Measurements from ENCODE around the gene TTLL11. TPM values are rescaled to one million over a fixed set of nuclear protein-coding genes. Genes with fewer than 3 reads are reported as not detected.

Gene TTLL11
- total and polyA plus RNA-seq, 8 donors = 5.4 to 11.6 (median 9.5) TPM

DNA sequence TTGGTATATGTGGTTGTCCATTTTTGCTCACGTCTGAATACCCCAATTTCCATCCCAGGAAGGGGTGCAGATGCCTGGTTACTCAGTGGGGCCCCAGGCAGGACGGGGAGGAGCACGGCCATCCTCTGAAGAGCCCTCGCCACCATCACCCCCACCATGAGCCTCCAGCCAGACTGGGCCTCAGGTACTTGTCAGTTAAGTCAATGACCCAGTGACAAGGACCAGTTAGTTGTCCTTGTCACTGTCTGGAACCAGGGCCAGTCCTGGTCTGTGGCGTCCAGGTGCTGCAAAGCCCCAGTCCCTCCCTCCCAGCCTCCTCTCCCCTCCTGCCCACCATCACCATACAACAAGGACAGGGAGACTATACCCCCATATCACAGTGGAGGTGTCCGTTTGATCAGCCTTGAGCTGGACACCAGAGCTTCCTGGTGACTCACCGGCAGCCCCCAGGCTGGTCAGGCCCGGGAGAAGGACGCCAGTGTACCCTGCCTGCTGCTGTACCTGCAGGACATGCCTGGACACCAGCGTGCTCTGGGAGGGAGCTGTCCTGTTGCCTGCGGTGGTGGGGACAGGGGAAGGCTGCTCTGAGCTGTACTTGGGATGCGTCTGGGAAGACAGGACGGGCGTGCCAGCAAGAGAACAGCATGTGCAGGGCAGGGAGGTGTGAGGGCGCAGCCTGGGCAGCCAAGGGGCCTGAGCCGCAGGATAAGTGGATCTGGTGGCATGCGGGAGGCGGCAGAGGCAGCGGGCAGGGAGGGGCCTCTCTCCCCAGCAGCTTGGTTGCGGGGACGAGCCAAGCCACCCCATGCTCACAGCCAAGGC lies 32.6 kb upstream of the TTLL11 start:
- peaks cover 9 to 33% of the 10 kb centered on the region in 2 donors for H3K4me1 ChIP-seq
- H3K27me3 ChIP-seq = peaks cover 3 to 43% of the 10 kb centered on the region in 2 donors
- intact Hi-C loops (cut with DNase I) = loop anchor here (5.0 to 10.0 kb wide), 2 partner anchors 227 to 229 kb away; no protein-coding TSS in a partner anchor
- H3K9me3 ChIP-seq = no peaks in the 10 kb centered on the region
- no peak overlapping the region for H3K4me3 ChIP-seq
- H3K27ac ChIP-seq = no peak overlapping the region
- no peaks in the 10 kb centered on the region for H3K36me3 ChIP-seq
- TF ChIP-seq, protein P1, sequence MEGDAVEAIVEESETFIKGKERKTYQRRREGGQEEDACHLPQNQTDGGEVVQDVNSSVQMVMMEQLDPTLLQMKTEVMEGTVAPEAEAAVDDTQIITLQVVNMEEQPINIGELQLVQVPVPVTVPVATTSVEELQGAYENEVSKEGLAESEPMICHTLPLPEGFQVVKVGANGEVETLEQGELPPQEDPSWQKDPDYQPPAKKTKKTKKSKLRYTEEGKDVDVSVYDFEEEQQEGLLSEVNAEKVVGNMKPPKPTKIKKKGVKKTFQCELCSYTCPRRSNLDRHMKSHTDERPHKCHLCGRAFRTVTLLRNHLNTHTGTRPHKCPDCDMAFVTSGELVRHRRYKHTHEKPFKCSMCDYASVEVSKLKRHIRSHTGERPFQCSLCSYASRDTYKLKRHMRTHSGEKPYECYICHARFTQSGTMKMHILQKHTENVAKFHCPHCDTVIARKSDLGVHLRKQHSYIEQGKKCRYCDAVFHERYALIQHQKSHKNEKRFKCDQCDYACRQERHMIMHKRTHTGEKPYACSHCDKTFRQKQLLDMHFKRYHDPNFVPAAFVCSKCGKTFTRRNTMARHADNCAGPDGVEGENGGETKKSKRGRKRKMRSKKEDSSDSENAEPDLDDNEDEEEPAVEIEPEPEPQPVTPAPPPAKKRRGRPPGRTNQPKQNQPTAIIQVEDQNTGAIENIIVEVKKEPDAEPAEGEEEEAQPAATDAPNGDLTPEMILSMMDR (IDR thresholded peaks at IDR 0.05) = no peak
- DNase-seq (no peak), ATAC-seq (peak; percentile 18)

DNA sequence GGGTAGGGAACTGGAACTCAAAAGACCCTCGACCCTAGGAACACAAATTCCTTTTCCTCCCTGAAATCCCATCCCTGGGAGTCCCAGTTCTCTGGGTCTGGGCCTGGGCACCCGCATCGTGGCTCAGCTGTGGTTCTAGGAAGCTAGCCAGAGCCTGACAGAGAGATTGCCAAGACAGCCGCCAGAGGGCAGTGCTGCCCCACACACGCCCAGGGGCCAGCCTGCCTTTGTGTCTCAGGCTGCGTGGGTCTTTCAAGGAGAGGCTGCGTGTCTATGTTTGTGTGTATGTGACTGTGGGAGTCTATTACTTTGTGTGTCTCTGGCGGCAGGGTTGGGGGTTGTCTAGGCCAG lies 32.0 kb upstream of the TTLL11 start:
- TF ChIP-seq, protein P1 (IDR thresholded peaks at IDR 0.05) = peak; percentile 90 to 97
- DNase-seq (peak; percentile 68 to 92 (median 80)), ATAC-seq (peak; percentile 91)
- Histone ChIP-seq H3K9me3 (no peaks in the 10 kb centered on the region), H3K36me3 (no peaks in the 10 kb centered on the region), H3K27ac (no peak overlapping the region), H3K4me3 (no peak overlapping the region), H3K4me1 (peaks cover 9 to 33% of the 10 kb centered on the region in 2 donors), H3K27me3 (peaks cover 3 to 43% of the 10 kb centered on the region in 2 donors)
- intact Hi-C loops (cut with DNase I) = loop anchor here (5.0 to 10.0 kb wide), 2 partner anchors 227 to 230 kb away; no protein-coding TSS in a partner anchor

DNA sequence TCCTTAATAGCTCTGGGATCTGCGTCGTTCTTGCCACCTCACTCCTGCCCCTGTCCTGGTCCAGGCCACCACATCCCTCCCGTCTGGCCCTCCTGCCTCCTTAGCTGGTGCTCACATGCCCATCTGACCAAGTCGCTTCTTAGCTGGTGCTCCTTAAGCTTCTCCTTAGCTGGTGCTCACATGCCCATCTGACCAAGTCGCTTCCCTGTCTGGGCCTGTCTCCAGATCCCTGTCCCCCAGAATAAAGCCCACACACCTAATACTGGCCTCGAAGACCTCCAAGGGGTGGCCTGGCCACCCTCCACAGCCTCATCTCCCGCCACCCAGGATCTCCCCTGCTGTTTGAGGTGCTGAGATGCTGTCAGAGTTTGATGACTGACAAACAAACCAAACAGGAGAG lies 31.4 kb upstream of the TTLL11 start:
- DNase-seq (no peak), ATAC-seq (no peak)
- no peaks in the 10 kb centered on the region for H3K36me3 ChIP-seq
- no peak overlapping the region for H3K27ac ChIP-seq
- H3K9me3 ChIP-seq = no peaks in the 10 kb centered on the region
- H3K4me1 ChIP-seq = peaks cover 9 to 33% of the 10 kb centered on the region in 2 donors
- intact Hi-C loops (cut with DNase I) = loop anchor here in 1 of 2 donors (10.0 kb wide), 1 partner anchor 230 kb away; no protein-coding TSS in a partner anchor
- H3K4me3 ChIP-seq = no peak overlapping the region
- peaks cover 3 to 43% of the 10 kb centered on the region in 2 donors for H3K27me3 ChIP-seq
- TF ChIP-seq, protein P1 (IDR thresholded peaks at IDR 0.05) = no peak

DNA sequence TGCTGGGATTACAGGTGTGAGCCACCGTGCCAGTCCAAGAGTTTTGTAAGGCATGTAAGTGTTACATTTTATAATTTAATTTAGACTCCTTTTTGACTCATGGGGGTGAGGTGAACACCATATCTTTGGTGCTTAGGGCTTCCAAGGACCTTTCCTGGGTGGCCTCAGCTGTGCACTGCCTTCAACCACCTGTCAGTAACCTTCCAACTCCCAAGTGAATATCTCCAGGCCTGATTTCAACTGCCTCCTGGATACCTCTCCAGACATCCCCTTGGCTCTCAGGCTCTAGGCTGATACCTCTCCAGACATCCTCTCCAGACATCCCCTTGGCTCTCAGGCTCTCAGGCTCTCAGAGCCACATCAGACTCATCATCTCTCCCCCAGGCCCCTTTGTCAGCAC lies 30.9 kb upstream of the TTLL11 start:
- Histone ChIP-seq H3K36me3 (no peaks in the 10 kb centered on the region), H3K27ac (no peak overlapping the region), H3K27me3 (peaks cover 3 to 43% of the 10 kb centered on the region in 2 donors), H3K9me3 (no peaks in the 10 kb centered on the region), H3K4me1 (peaks cover 9 to 33% of the 10 kb centered on the region in 2 donors), H3K4me3 (no peak overlapping the region)
- DNase-seq (no peak), ATAC-seq (no peak)
- intact Hi-C loops (cut with DNase I) = loop anchor here in 1 of 2 donors (10.0 kb wide), 1 partner anchor 231 kb away; no protein-coding TSS in a partner anchor
- TF ChIP-seq, protein P1 (IDR thresholded peaks at IDR 0.05) = no peak

DNA sequence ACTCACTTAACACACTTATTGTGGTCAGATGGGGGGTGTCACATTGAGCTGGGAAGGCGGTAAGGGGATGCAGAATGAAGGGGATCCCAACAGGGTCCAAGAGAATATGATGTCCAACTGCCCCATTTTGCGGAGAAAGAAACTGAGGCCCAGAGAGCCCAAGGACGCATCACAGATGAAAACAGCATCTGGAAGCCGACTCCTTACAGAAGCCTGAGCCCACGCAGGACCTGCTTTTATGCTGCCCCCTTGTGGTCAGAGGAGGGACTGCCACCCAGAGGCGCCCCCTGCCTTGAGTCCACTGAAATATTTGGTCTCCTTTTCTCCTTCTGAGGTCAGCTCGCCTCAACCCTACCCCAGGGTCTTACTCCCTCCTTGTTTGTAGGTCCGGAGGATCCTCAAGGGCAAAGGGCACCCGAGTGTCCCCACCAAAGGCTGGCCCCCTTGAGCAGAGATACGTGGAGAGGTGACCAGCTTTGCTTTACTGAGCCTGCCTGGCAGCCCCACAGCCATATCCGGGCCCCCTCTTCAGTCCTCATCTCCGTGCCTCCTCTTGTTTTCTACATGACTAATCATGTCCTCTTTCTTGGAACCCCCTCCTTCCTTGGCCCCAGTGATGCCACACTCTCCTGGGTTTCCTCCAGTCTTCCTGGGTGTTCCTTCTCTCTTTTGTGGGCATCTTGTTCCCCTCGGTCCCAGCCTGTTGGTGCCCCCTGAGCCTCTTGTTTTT lies 30.0 kb upstream of the TTLL11 start:
- peak; percentile 72 for ATAC-seq
- TF ChIP-seq, protein P1 (IDR thresholded peaks at IDR 0.05) = peak; percentile 96
- Histone ChIP-seq H3K27ac (no peak overlapping the region), H3K36me3 (no peaks in the 10 kb centered on the region), H3K4me3 (no peak overlapping the region), H3K4me1 (peaks cover 9 to 30% of the 10 kb centered on the region in 2 donors), H3K9me3 (no peaks in the 10 kb centered on the region), H3K27me3 (peaks cover 3 to 38% of the 10 kb centered on the region in 2 donors)
- peak in 2 of 4 donors; percentile 50 to 71 for DNase-seq
- intact Hi-C loops (cut with DNase I) = loop anchor here in 1 of 2 donors (10.0 kb wide), 1 partner anchor 232 kb away; no protein-coding TSS in a partner anchor
